ENCODE results near the gene USP31. TPM values are rescaled to one million over a fixed set of nuclear protein-coding genes. Genes with fewer than 3 reads are reported as not detected.

The USP31 gene
- total and polyA plus RNA-seq, 2 of the 8 experiments (the other 6 are each of a cell fraction or from before 2014, with no cell fraction given) = 6.7 to 19.0 TPM

DNA sequence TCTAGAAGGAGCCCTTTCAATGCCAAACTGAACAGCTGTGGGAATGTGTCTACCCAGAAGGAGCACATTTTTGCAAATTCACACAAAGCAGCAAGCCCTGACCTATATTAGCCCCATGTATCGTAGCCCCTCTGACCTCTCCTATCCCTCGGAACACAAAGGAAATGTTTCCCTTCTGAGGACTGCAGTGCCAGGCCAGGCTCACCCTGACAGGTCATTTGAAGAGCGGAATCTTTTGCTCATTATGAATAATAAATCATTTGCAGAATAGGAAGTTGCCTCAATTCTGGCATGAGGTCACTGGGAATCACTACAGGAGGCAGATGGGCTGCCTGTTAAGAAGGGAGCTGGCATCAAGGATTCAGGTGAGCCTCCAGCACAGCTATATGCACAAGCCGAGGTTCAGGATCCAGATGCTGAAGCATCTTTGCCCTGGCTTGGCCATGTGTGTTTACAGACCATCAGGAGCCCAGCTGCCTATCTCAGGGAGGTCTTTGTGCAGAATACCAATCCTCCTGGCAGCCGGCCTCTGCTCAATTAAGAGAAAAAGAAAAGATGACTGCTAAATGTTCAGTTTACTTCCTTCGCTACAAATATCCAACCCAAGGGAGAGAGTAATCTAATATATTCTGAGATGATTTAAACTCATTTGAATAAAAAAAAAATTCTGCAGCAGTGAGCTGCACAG, 119.4 kb downstream of the USP31 start:
- H3K9me3 ChIP-seq (ENCODE audit: insufficient read depth in 2 of 2, low read depth in 1 of 2, low read length in 1 of 2) = peaks cover 7 to 11% of the 10 kb centered on the region in 2 experiments; a peak in 3 of 4 replicates
- no peak overlapping the region for H2AK5ac ChIP-seq (ENCODE audit: low read depth, low read length)
- no peak overlapping the region for H2BK20ac ChIP-seq (ENCODE audit: low read length)
- ChIA-PET CTCF (ENCODE audit: partially characterized antibody) (interaction anchor here (1.1 to 2.9 kb wide), 6 partner anchors 12 to 131 kb away, joined by 3 to 12 read pairs (median 4); no protein-coding TSS in a partner anchor), POLR2A (ENCODE audit: partially characterized antibody) (no interaction called here)
- FAIRE-seq = no peak
- H3K14ac ChIP-seq (ENCODE audit: insufficient read length) = no peak overlapping the region
- DNase-seq (ENCODE audit: low read depth in 1 of 2, low spot score in 2 of 2) = no peak
- H3K23me2 ChIP-seq (ENCODE audit: low read depth, low read length) = no peaks in the 10 kb centered on the region
- H3K23ac ChIP-seq (ENCODE audit: insufficient read length) = no peak overlapping the region
- H2AFZ ChIP-seq (ENCODE audit: low read length) = no peak overlapping the region
- H2BK12ac ChIP-seq (ENCODE audit: low read depth, low read length) = no peak overlapping the region
- TF ChIP-seq KDM5A (IDR thresholded peaks at IDR 0.05; ENCODE audit: low read length) (no peak), KDM4A (IDR thresholded peaks at IDR 0.05; ENCODE audit: low read depth, low read length, severe bottlenecking) (no peak), ASH2L (IDR thresholded peaks at IDR 0.05; ENCODE audit: low read length) (no peak), CBX8 (IDR thresholded peaks at IDR 0.05; ENCODE audit: borderline replicate concordance, low read depth, low read length) (no peak)
- TF ChIP-seq, protein P1, sequence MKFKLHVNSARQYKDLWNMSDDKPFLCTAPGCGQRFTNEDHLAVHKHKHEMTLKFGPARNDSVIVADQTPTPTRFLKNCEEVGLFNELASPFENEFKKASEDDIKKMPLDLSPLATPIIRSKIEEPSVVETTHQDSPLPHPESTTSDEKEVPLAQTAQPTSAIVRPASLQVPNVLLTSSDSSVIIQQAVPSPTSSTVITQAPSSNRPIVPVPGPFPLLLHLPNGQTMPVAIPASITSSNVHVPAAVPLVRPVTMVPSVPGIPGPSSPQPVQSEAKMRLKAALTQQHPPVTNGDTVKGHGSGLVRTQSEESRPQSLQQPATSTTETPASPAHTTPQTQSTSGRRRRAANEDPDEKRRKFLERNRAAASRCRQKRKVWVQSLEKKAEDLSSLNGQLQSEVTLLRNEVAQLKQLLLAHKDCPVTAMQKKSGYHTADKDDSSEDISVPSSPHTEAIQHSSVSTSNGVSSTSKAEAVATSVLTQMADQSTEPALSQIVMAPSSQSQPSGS (IDR thresholded peaks at IDR 0.05; ENCODE audit: low read length) = no peak
- TF ChIP-seq, protein P2, sequence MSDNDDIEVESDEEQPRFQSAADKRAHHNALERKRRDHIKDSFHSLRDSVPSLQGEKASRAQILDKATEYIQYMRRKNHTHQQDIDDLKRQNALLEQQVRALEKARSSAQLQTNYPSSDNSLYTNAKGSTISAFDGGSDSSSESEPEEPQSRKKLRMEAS (IDR thresholded peaks at IDR 0.05) = no peak
- no peaks in the 10 kb centered on the region for H3K27me3 ChIP-seq (replicated peaks in 1 of 4; ENCODE audit: control insufficient read depth in 3 of 4, extremely low read depth in 1 of 4, insufficient read depth in 3 of 4, low read length in 3 of 4)
- H3K56ac ChIP-seq (replicated peaks; ENCODE audit: insufficient read length, low read depth, low read length) = no peak overlapping the region
- no peak overlapping the region for H3K9ac ChIP-seq (replicated peaks in 1 of 4; ENCODE audit: extremely low read depth in 1 of 4, low read depth in 3 of 4, low read length in 3 of 4)
- H2BK120ac ChIP-seq (replicated peaks; ENCODE audit: low read depth, low read length) = no peak overlapping the region
- H3K18ac ChIP-seq (ENCODE audit: extremely low read depth, low read length) = no peak overlapping the region
- no peaks in the 10 kb centered on the region for H4K20me1 ChIP-seq (replicated peaks in 1 of 2; ENCODE audit: control insufficient read depth in 1 of 2, insufficient read depth in 2 of 2, low read length in 2 of 2)
- H4K91ac ChIP-seq (replicated peaks; ENCODE audit: insufficient read length, low read length) = no peak overlapping the region
- no peaks in the 10 kb centered on the region for H3K79me2 ChIP-seq (ENCODE audit: control insufficient read depth in 1 of 2, insufficient read depth in 2 of 2, low read length in 2 of 2)
- no peak overlapping the region for H4K8ac ChIP-seq (ENCODE audit: extremely low read depth, insufficient read depth, low read length)
- no peak overlapping the region for H3K4me3 ChIP-seq (ENCODE audit: extremely low read depth in 1 of 4, insufficient read depth in 2 of 4, low read depth in 3 of 4, low read length in 4 of 4)
- H3K27ac ChIP-seq (ENCODE audit: low read depth, low read length) = no peak overlapping the region
- no peak overlapping the region for H3K4ac ChIP-seq (replicated peaks; ENCODE audit: insufficient read length, low read depth, low read length)
- H2BK5ac ChIP-seq (ENCODE audit: low read depth, low read length) = no peak overlapping the region
- no peak overlapping the region for H2BK15ac ChIP-seq (ENCODE audit: low read length)
- H3K36me3 ChIP-seq (ENCODE audit: control insufficient read depth in 2 of 4, insufficient read depth in 4 of 4, low read length in 3 of 4) = no peaks in the 10 kb centered on the region
- peaks cover 2 to 7% (median 4%) of the 10 kb centered on the region in 4 experiments; a peak in 6 of 7 replicates for H3K4me1 ChIP-seq (replicated peaks in 1 of 4; ENCODE audit: control insufficient read depth in 3 of 4, insufficient read depth in 4 of 4, low read length in 3 of 4)
- 92% methylated on average over 6 of the region's 6 CpGs; no CpG with 5 or more reads in 1 of the 2 experiments for WGBS, 2 experiments (ENCODE audit: extremely low coverage in 1 of 2, insufficient coverage in 1 of 2, insufficient read length in 1 of 2, insufficient replicate concordance in 2 of 2, low coverage in 1 of 2, low lambda C conversion rate in 2 of 2, missing lambda C conversion rate in 1 of 2)
- H3K4me2 ChIP-seq (ENCODE audit: insufficient read depth in 1 of 2, low read depth in 2 of 2, low read length in 2 of 2) = no peak overlapping the region
- no peaks in the 10 kb centered on the region for H3K79me1 ChIP-seq (ENCODE audit: low read depth, low read length)
- H4K5ac ChIP-seq (ENCODE audit: insufficient read length, low read depth, low read length) = no peak overlapping the region
